Head of caudate nucleus (tissue), 42 donors: ENCODE results near the gene ABTB1.

ENCODE experiments used
- DNase-seq, 42 donors: peaks; one replicate each; pipeline versions ENCODE4 v3.0.0 to v3.0.0-alpha.2; 2020 to 2021; ENCODE audit warnings: mixed read lengths in 7 of 42
- intact Hi-C: fragments of 100-400 bp; cut with DNase I; formaldehyde crosslinking; loops from one replicate; pipeline ENCODE4 v1.15.0; 2022

ABTB1 gene

DNA sequence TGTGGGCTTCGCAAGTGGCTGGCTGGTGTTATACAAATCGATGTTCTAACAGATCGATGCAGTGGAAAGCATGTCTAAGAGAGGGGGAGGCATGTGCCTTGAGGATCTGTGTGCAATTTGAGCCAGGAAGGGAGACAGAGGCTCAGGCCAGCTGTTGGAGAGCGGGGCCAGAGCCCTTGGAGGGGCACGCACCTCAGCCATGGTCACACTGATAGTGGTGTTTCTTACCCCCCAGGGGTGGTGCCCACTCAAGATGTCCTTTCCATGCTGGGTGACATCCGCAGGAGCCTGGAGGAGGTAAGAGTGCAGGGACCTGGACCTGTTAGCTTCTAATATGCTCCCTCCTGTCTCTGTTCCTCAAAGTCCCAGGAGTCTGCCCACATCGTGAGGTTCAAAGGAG is 3.8 kb upstream of the ABTB1 start:
- intact Hi-C loops = no loop called here
- DNase-seq = peak in 7 of 42 donors; percentile 0 to 32 (median 6)

GRCh38 chr3:127669541-127670228 is 3.1 kb upstream of the ABTB1 start:
- DNase-seq = peak in 12 of 42 donors; percentile 0 to 32 (median 8)
- intact Hi-C loops = no loop called here

GRCh38 chr3:127670229-127670559 is 2.6 kb upstream of the ABTB1 start:
- DNase-seq = peak in 11 of 42 donors; percentile 0 to 34 (median 7)
- intact Hi-C loops = no loop called here

- intact Hi-C loops = no loop called here
- DNase-seq = peak in 14 of 42 donors; percentile 1 to 31 (median 15)
Observed at GRCh38 chr3:127670761-127671522, 1.8 kb upstream of the ABTB1 start.

DNA sequence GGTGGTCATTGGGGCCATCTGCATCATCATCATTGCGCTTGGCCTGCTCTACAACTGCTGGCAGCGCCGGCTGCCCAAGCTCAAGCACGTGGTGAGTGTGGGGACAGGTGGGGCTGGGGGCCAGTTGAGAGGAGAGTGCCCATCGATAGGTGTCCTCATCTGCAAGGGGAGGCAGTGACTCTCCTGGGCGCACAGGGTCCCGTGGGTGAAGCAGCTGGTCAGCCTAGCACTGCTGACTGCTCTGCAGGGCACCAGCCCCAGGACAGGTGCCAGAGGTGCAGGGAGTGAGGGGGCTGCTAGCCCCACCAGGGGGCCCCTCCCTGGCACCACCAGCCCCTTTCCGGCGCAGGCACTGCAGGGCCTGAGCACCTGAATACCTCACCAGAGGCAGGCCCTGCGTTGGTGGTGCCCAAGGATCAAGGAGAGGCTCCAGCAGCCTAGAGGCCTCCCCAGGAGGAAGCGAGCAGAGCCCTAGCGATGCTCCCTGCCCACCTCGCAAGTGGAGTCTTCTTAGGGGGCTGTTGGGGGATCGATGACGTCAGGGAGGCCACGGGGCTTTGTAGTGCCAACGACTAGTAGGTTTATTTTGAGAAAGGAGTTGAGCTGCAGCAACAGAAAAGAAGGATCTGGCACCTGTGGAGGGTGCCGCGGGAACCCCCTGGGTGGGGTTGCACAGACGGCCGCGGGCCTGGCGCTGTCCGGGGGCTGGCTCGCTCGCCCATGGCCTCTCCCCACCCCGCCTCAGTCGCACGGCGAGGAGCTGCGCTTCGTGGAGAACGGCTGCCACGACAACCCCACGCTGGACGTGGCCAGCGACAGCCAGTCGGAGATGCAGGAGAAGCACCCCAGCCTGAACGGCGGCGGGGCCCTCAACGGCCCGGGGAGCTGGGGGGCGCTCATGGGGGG is 976 bp upstream of the ABTB1 start:
- peak in 15 of 42 donors; percentile 3 to 43 (median 18) for DNase-seq
- intact Hi-C loops = no loop called here

- peak in 28 of 42 donors; percentile 17 to 65 (median 44) for DNase-seq
- intact Hi-C loops = no loop called here
Observed at GRCh38 chr3:127673191-127674100, 694 bp downstream of the ABTB1 start.

- intact Hi-C loops = no loop called here
- peak in 41 of 42 donors; percentile 40 to 88 (median 70) for DNase-seq
Observed at GRCh38 chr3:127674101-127674721, 1.5 kb downstream of the ABTB1 start.

DNA sequence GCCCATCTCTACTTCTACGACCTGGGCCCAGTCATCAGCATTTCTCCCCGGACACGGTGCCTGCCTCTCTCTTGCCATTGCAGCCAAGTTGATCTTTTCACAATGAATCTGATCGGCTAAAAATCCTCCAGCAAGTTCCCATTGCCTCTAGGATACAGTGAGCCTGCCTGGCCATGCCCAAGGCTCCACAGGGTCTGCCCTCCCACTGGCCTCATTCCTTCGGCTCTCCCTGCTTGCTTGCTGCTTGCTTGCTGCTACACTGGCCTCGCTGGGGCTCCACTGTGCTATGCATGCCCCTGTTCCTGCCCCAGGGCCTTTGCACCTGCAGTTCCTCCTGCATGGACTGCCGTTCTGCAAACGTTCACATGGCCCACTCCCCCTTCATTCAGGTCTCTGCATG is 2.0 kb downstream of the ABTB1 start:
- intact Hi-C loops = no loop called here
- peak in 16 of 42 donors; percentile 2 to 42 (median 13) for DNase-seq

DNA sequence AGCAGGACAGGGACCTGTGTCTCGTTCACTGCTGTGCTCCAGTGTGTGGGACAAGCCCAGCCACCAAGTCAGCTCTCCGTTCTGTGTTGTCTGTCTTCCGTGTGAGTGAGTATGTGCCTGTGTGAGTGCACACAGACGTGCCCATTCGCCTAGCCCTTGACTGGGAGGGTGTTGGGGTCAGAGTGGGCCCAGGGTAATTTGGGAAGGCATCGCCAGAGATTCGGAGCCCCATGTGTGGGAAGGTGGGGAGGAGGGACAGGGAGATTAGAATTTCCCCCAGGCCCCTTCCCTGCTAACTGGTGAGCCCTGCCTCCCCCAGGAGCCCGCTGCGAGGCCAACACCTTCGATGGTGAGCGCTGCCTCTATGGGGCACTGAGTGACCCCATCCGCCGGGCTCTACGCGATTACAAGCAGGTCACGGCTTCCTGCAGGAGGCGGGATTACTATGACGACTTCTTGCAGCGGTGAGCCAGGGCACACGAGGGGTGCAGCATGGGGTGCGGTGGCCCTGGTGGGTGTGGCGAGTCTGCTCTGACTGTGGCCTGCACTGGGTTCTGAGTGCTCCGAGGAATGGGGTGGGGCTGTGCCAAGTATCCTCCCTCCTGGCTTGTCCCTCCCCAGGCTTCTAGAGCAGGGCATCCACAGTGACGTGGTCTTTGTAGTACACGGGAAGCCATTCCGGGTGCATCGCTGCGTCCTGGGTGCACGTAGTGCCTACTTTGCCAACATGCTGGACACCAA is 3.1 kb downstream of the ABTB1 start:
- peak in 16 of 42 donors; percentile 0 to 34 (median 11) for DNase-seq
- intact Hi-C loops = no loop called here

- DNase-seq = peak in 13 of 42 donors; percentile 1 to 21 (median 8)
- intact Hi-C loops = no loop called here
Observed at GRCh38 chr3:127676456-127676855, 3.7 kb downstream of the ABTB1 start.

- intact Hi-C loops = no loop called here
- DNase-seq = peak in 18 of 42 donors; percentile 1 to 39 (median 10)
Observed at GRCh38 chr3:127676921-127677351, 4.2 kb downstream of the ABTB1 start.

GRCh38 chr3:127677541-127678314 is 5.0 kb downstream of the ABTB1 start:
- DNase-seq = peak in 27 of 42 donors; percentile 4 to 82 (median 33)
- intact Hi-C loops = no loop called here

- intact Hi-C loops = no loop called here
- DNase-seq = peak in 2 of 42 donors; percentile 1 to 12
Observed at GRCh38 chr3:127678315-127678599, 5.5 kb downstream of the ABTB1 start.

DNA sequence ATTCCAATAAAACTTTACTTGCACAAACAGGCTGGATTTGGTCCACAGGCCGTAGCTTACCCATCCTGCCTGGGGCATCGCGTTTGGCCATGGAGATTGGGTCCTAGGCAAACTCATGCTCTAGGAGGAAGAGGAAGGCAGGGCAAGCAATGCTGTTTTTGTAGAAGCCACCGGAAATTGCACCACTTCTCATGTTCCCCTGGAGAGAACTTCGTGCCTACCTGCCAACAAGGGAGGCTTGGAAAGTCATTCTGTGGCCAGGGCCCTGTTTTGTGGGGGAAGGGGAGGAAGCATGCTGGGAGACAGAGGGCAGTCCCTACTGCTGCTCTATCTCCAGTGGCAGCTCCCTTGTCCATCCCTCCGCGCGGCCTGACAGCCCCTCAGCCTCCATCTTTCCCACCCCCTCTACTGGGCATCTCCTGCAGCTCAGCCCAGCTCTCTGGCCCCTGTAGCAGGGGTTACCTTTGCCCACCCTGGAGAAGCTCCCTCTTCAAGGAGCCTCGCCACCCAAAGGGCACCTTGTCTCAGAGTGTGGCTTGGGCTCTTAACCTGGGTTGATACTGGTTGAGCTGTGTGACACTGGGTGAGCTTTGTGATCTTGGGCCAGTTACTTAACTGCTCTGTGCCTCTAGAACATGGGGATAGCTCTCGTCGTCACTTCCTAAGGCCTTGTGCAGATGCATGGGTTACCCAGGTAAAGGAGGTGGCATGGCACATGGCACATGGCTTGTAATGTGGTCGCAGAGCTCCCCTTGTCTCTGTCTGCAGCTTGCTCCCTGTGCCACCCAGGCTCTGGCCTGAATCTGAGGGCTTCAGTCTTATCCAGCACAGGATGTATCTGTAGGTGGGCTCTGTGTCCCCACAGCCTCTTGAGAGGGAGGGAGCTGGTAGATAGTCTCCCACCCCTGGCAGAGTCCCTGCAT is 6.1 kb downstream of the ABTB1 start:
- peak in 20 of 42 donors; percentile 1 to 38 (median 12) for DNase-seq
- intact Hi-C loops = no loop called here

DNA sequence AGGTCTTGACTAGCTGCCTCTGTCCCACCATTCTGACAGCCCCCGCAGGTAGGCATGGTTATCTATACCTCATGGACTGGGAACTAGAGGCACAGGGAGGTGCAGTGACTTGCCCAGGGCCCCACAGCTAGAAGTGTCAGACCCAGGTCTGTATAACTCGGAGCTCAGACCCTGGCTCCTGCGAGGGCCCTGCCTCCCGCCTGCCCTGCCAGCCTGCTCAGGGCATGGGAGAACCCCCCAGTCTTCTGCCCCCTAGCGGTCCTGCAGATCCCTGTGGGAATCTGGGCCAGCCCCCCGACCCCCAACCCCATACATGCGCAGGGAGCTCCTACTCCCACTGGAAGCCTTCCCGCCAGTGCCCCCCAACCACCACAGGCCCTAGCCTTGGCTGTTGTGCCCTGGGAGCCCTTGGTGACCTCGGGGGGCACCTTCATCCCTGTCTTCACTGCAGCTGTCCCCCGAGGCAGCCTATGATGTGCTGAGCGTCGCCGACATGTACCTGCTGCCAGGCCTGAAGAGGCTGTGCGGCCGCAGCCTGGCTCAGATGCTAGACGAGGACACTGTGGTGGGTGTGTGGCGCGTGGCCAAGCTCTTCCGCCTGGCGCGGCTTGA is 6.9 kb downstream of the ABTB1 start:
- peak in 18 of 42 donors; percentile 0 to 41 (median 11) for DNase-seq
- intact Hi-C loops = no loop called here
